ENCODE results near the gene RELL2.

Gene RELL2

DNA sequence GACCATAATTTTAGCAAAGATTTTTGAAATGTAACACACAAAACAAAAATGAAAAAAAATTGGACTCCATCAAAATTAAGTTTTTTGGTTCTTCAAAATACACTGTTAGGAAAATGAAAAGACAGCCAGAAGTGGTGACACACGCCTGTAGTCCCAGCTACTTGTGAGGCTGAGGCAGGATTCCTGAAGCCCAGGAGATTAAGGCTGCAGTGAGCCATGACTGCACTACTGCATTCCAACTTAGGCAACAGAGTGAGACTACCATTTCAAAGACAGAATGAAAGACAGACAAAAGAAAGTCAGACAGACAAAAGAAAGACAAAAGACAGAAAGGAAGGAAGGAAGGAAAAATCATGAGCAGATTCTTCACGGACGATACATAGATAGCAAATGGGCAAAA lies 25.5 kb upstream of the RELL2 start:
- DNase-seq (ENCODE audit: low read depth), result no peak
- H3K4me3 ChIP-seq (ENCODE audit: low read length), result no peak overlapping the region
- TF ChIP-seq, protein P1, sequence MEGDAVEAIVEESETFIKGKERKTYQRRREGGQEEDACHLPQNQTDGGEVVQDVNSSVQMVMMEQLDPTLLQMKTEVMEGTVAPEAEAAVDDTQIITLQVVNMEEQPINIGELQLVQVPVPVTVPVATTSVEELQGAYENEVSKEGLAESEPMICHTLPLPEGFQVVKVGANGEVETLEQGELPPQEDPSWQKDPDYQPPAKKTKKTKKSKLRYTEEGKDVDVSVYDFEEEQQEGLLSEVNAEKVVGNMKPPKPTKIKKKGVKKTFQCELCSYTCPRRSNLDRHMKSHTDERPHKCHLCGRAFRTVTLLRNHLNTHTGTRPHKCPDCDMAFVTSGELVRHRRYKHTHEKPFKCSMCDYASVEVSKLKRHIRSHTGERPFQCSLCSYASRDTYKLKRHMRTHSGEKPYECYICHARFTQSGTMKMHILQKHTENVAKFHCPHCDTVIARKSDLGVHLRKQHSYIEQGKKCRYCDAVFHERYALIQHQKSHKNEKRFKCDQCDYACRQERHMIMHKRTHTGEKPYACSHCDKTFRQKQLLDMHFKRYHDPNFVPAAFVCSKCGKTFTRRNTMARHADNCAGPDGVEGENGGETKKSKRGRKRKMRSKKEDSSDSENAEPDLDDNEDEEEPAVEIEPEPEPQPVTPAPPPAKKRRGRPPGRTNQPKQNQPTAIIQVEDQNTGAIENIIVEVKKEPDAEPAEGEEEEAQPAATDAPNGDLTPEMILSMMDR (conservative IDR thresholded peaks at IDR 0.05; ENCODE audit: low read length), result no peak

DNA sequence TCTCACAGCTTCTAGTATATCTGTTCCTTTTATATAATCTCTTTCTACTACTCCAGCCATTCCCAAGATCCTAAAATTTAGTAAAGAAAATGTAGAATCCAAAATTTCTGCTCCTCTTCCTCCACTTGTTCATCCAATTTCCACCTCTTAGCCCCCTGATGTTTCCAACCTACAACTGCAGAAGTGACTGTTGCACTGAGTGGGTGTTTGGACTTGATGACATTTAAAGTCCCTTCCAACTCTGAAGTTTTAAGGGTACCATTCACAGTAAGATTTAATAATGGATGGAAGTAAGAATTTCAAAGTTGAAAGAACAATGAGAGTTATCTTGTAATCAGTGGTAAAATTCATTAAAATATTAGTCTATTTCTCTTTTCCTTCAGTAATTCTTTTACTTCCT lies 23.5 kb upstream of the RELL2 start:
- TF ChIP-seq, protein P1 (conservative IDR thresholded peaks at IDR 0.05; ENCODE audit: low read length), result no peak
- no peak for DNase-seq (ENCODE audit: low read depth)
- H3K4me3 ChIP-seq (ENCODE audit: low read length), result no peak overlapping the region

DNA sequence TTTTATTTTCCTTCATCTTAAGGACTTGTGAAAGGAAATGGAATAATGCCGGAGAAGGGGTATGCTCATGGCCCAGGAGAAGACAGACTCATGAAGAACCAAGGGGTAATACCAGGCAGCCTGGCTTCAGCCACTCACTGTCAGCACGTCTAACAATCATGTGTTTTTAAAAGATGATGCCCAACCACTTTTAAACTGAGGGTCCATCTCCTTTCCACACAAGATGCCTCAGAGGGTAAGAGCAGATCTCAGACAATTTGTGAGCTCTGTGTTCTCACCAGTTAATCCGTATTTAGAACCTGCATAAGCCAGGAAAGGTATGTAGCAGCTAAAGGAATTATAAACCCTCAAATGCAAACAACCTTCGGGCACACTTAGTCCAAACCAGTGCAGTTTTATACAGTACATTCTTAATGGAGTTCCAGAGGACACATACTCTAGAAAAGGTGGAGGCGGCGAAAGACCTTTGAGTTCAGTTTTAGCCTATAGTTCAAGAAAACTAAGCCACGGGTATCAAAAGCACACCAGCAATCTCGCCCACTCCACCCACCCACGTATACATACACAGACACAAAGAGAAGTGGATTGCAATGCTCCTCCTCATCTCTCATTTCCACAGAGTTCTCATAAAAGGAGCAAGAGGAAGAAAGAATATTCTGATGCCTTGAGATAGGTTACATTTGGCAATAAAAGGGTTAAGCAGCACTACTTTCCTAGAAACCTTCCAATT lies 20.6 kb upstream of the RELL2 start:
- no peak overlapping the region for H3K4me3 ChIP-seq (ENCODE audit: low read length)
- DNase-seq (ENCODE audit: low read depth), result no peak
- TF ChIP-seq, protein P1 (conservative IDR thresholded peaks at IDR 0.05; ENCODE audit: low read length), result no peak

DNA sequence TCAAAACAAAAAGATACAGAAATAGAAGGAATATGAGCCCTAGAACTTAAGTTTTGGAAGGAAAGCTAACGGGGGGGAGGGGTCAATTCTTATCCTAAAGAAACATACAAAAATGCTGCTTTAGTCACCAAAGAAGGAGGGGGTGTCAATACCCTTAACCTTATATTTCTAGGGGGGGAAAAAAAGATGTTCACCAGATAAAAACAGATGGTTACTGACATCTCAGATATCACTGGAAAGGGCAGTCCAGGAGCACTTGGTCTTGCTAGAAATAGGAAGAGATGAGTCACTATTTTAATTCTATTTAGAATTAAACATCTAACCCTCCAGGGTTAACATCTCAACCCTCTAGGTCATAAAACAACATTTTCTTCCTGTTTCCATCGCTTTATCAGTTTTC lies 19.7 kb upstream of the RELL2 start:
- peak overlapping the region; percentile 71 for H3K4me3 ChIP-seq (ENCODE audit: low read length)
- TF ChIP-seq, protein P1 (conservative IDR thresholded peaks at IDR 0.05; ENCODE audit: low read length), result no peak
- no peak for DNase-seq (ENCODE audit: low read depth)

DNA sequence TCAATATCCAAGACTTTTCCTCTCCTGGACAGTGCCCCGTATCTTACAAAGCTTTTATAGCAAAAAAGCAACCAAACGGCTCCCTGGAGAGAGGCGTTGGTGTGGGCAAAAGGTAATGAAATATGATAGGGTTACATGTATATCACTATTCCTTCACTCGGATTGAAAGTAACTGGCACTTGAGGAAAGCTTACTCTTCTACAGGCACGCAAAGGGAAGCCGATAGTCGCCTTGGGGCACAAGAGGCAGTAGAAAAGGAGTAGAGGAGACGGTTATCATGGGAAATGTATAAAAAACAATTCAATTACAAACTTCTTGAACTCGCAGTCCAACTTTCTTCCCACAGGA lies 19.1 kb upstream of the RELL2 start:
- DNase-seq (ENCODE audit: low read depth), result no peak
- peak overlapping the region; percentile 71 for H3K4me3 ChIP-seq (ENCODE audit: low read length)
- TF ChIP-seq, protein P1 (conservative IDR thresholded peaks at IDR 0.05; ENCODE audit: low read length), result no peak

DNA sequence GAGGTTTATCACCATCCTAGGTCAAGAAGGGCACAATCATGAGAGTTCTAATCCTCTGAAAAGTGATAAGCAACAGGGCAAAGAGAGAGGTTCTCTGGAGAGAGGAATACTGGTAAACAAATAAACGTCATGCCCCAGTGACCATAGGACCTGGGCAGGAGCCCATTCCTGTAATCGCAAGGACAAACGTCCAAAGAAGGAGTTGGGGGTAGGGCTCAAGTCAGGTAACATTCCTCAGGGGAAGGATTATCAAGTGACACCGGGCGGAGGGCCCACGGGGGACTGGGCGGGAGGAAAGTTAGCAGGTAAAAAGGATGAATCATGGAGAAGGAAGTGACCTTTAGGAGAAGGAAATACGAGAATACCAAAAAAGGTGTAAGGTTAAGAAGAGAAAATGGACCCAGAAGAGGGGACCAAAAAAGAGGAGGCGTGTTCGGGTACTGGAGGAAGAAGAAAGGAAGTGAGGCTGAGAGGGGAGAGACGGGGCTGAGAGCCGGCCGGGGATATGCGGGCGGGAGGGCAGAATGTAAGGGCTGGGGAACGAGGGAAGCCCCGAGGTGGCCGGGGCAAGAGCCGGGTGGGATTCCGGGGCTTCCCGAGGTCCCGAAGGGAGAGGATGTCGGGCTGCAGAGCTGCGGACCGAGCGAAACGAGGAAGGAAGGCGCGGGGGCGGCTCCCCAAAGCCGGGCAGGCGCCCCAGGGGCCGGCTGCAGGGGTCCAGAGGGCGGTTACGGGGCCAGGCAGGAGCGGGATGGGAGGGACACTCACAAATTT lies 18.6 kb upstream of the RELL2 start:
- TF ChIP-seq, protein P1 (conservative IDR thresholded peaks at IDR 0.05; ENCODE audit: low read length), result no peak
- peak overlapping the region; percentile 71 for H3K4me3 ChIP-seq (ENCODE audit: low read length)
- DNase-seq (ENCODE audit: low read depth), result no peak
